H1 (cell line): ENCODE data around the gene DPYD. TPM values are rescaled to one million over a fixed set of nuclear protein-coding genes. Genes with fewer than 3 reads are reported as not detected.

Experiments
- polyA plus RNA-seq, 7 experiments: library from polyadenylated mRNA; depleted of rRNA in 3 of 7; stranded (reverse) in 5 of 7; unstranded in 2 of 7; fragments of >200 nt in 5 of 7; fragments of 200-250 nt in 2 of 7; gene quantifications; 1 replicate in 5 of 7; 2 replicates in 1 of 7; 4 replicates in 1 of 7; pipeline versions ENCODE4 v1.2.1 to v1.2.3, GENCODE V29; 2011 to 2013; ENCODE audit warnings: missing spikeins in 2 of 7, mixed read lengths in 2 of 7
- total RNA-seq: library from RNA; stranded (reverse); fragmentation: NEBNext Ultra II Directional; extraction: Animal tissue kit (Norgen Biotek cat#: 25700); gene quantifications from 2 replicates; pipeline ENCODE4 v1.2.1, GENCODE V29; 2021
- TF ChIP-seq, protein P1 (sequence below): fragments of 300-600 bp; sonication (generic); IDR thresholded peaks from 2 replicates; pipeline ENCODE4 v1.7.1; 2012; ENCODE audit warnings: low read length, moderate library complexity, mild to moderate bottlenecking, inconsistent platforms; ENCODE audit not compliant: insufficient replicate concordance

Gene DPYD
- total and polyA plus RNA-seq, 2 of the 8 experiments (the other 6 are each of a cell fraction or from before 2014, with no cell fraction given) = 0.29 to 0.73 TPM

DNA sequence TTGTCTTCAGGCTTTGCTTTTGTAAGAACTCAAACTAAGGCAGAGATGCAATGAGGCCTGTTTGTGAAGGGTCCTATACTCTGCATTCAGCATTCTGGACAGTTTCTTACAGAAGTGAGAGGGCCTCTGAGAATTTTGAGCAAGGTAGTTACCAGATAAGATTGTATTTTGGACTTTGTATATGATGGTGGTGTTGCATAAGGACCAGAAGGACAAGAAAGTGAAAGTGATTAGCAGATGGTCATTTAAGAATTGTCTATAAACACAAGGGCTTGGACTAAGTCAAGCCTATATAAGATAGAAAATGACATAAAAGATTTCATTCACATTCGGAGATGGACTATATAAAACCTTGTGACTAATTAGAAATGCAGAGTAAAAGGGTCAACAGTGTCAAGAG lies 662.2 kb downstream of the DPYD start (continued):
- TF ChIP-seq, protein P1, sequence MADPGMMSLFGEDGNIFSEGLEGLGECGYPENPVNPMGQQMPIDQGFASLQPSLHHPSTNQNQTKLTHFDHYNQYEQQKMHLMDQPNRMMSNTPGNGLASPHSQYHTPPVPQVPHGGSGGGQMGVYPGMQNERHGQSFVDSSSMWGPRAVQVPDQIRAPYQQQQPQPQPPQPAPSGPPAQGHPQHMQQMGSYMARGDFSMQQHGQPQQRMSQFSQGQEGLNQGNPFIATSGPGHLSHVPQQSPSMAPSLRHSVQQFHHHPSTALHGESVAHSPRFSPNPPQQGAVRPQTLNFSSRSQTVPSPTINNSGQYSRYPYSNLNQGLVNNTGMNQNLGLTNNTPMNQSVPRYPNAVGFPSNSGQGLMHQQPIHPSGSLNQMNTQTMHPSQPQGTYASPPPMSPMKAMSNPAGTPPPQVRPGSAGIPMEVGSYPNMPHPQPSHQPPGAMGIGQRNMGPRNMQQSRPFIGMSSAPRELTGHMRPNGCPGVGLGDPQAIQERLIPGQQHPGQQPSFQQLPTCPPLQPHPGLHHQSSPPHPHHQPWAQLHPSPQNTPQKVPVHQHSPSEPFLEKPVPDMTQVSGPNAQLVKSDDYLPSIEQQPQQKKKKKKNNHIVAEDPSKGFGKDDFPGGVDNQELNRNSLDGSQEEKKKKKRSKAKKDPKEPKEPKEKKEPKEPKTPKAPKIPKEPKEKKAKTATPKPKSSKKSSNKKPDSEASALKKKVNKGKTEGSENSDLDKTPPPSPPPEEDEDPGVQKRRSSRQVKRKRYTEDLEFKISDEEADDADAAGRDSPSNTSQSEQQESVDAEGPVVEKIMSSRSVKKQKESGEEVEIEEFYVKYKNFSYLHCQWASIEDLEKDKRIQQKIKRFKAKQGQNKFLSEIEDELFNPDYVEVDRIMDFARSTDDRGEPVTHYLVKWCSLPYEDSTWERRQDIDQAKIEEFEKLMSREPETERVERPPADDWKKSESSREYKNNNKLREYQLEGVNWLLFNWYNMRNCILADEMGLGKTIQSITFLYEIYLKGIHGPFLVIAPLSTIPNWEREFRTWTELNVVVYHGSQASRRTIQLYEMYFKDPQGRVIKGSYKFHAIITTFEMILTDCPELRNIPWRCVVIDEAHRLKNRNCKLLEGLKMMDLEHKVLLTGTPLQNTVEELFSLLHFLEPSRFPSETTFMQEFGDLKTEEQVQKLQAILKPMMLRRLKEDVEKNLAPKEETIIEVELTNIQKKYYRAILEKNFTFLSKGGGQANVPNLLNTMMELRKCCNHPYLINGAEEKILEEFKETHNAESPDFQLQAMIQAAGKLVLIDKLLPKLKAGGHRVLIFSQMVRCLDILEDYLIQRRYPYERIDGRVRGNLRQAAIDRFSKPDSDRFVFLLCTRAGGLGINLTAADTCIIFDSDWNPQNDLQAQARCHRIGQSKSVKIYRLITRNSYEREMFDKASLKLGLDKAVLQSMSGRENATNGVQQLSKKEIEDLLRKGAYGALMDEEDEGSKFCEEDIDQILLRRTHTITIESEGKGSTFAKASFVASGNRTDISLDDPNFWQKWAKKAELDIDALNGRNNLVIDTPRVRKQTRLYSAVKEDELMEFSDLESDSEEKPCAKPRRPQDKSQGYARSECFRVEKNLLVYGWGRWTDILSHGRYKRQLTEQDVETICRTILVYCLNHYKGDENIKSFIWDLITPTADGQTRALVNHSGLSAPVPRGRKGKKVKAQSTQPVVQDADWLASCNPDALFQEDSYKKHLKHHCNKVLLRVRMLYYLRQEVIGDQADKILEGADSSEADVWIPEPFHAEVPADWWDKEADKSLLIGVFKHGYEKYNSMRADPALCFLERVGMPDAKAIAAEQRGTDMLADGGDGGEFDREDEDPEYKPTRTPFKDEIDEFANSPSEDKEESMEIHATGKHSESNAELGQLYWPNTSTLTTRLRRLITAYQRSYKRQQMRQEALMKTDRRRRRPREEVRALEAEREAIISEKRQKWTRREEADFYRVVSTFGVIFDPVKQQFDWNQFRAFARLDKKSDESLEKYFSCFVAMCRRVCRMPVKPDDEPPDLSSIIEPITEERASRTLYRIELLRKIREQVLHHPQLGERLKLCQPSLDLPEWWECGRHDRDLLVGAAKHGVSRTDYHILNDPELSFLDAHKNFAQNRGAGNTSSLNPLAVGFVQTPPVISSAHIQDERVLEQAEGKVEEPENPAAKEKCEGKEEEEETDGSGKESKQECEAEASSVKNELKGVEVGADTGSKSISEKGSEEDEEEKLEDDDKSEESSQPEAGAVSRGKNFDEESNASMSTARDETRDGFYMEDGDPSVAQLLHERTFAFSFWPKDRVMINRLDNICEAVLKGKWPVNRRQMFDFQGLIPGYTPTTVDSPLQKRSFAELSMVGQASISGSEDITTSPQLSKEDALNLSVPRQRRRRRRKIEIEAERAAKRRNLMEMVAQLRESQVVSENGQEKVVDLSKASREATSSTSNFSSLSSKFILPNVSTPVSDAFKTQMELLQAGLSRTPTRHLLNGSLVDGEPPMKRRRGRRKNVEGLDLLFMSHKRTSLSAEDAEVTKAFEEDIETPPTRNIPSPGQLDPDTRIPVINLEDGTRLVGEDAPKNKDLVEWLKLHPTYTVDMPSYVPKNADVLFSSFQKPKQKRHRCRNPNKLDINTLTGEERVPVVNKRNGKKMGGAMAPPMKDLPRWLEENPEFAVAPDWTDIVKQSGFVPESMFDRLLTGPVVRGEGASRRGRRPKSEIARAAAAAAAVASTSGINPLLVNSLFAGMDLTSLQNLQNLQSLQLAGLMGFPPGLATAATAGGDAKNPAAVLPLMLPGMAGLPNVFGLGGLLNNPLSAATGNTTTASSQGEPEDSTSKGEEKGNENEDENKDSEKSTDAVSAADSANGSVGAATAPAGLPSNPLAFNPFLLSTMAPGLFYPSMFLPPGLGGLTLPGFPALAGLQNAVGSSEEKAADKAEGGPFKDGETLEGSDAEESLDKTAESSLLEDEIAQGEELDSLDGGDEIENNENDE = no peak
